Measurements from ENCODE around the gene LILRB1. TPM values are rescaled to one million over a fixed set of nuclear protein-coding genes. Genes with fewer than 3 reads are reported as not detected.
"Not testable (repeated sequence)": the region's sequence is repeated elsewhere in the genome, so short reads cannot be mapped to it uniquely, and the experiment has no call there.

Gene LILRB1
- polyA plus RNA-seq, 1 donor from 2014 or later: not detected

DNA sequence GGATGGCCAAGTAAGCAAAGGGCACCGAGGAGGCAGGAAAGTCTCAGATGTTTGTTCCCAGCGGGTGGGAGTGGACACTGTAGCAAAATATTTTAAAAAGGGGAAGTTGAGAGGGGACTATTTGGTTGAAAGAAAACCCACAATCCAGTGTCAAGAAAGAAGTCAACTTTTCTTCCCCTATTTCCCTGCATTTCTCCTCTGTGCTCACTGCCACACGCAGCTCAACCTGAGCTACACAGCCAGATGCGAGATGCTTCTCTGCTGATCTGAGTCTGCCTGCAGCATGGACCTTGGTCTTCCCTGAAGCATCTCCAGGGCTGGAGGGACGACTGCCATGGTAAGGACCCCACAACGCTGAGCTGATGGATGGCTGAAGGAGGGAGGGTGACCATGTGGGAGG lies 36.8 kb upstream of the LILRB1 start, which contains the start of gene LILRA1:
LILRA1 (plus strand) TSS at position 188 of the 400 bp plus-strand sequence. CDS start 613 bp downstream, outside the sequence.
- not testable (repeated sequence) for H3K36me3 ChIP-seq (ENCODE audit: insufficient read depth, low read length); H3K9ac ChIP-seq (ENCODE audit: low read length); H3K9me3 ChIP-seq (ENCODE audit: low read length); H3K4me3 ChIP-seq (ENCODE audit: low read length); H3F3A ChIP-seq (ENCODE audit: insufficient read depth, low read length, poor library complexity, severe bottlenecking); H2AFZ ChIP-seq (ENCODE audit: low read depth, low read length); H4K20me1 ChIP-seq (ENCODE audit: insufficient read depth); H3K27ac ChIP-seq (ENCODE audit: low read length); H3K9me2 ChIP-seq (ENCODE audit: insufficient read depth, low read length); H3K79me2 ChIP-seq (replicated peaks; ENCODE audit: insufficient read depth, low read length); H3K27me3 ChIP-seq (ENCODE audit: insufficient read depth, low read depth, low read length); H3K4me2 ChIP-seq (ENCODE audit: low read length)

DNA sequence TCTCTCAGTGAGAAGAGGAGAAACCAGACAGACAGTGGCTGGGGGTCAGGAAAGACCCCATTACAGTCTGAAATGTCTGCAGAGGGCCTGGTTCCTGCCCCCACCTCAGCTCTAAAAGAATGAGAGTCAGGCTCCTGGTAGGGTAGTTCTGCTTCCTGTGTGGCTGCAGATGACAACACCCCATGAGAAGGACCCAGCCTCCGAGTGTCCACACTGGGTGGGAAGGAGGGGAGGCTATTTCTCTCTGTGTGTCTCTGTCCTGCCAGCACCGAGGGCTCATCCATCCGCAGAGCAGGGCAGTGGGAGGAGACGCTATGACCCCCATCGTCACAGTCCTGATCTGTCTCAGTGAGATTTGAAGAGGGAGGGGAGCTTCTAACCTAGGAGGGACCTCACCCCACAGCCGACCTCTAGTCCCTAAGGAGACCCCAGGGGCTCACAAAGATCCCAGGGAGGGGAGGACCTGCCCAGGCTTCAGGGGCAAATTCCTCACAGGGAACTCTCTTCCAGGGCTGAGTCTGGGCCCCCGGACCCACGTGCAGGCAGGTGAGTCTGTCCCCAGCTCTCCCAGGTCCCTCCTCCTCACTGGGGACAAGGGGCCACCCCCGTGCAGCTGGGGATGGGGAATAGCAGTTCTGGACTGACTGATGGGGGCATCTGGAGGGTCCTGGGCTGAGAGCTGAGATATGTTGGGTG lies 36.2 kb upstream of the LILRB1 start:
- not testable (repeated sequence) for H3K79me2 ChIP-seq (replicated peaks; ENCODE audit: insufficient read depth, low read length); H3F3A ChIP-seq (ENCODE audit: insufficient read depth, low read length, poor library complexity, severe bottlenecking); H4K20me1 ChIP-seq (ENCODE audit: insufficient read depth); H3K36me3 ChIP-seq (ENCODE audit: insufficient read depth, low read length); H3K27ac ChIP-seq (ENCODE audit: low read length); H3K9me3 ChIP-seq (ENCODE audit: low read length); H3K4me2 ChIP-seq (ENCODE audit: low read length); H3K9ac ChIP-seq (ENCODE audit: low read length); H3K9me2 ChIP-seq (ENCODE audit: insufficient read depth, low read length); H3K4me3 ChIP-seq (ENCODE audit: low read length); H3K27me3 ChIP-seq (ENCODE audit: insufficient read depth, low read depth, low read length); H2AFZ ChIP-seq (ENCODE audit: low read depth, low read length)

DNA sequence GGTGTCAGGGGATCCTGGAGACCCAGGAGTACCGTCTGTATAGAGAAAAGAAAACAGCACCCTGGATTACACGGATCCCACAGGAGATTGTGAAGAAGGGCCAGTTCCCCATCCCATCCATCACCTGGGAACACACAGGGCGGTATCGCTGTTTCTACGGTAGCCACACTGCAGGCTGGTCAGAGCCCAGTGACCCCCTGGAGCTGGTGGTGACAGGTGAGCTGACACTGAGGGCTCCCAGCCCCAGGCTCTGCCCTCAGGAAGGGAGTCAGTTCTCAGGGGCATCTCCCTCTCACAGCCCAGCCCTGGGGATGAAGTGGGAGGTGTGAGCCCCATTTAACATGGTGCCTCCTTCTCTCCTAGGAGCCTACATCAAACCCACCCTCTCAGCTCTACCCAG lies 35.5 kb upstream of the LILRB1 start:
- Histone ChIP-seq H3K27me3 (ENCODE audit: insufficient read depth, low read depth, low read length) (no peaks in the 10 kb centered on the region), H3K4me3 (ENCODE audit: low read length) (no peak overlapping the region), H2AFZ (ENCODE audit: low read depth, low read length) (no peak overlapping the region), H4K20me1 (ENCODE audit: insufficient read depth) (no peaks in the 10 kb centered on the region), H3K36me3 (ENCODE audit: insufficient read depth, low read length) (no peaks in the 10 kb centered on the region), H3K27ac (ENCODE audit: low read length) (no peak overlapping the region), H3K79me2 (replicated peaks; ENCODE audit: insufficient read depth, low read length) (no peaks in the 10 kb centered on the region), H3F3A (ENCODE audit: insufficient read depth, low read length, poor library complexity, severe bottlenecking) (no peaks in the 10 kb centered on the region), H3K9ac (ENCODE audit: low read length) (no peak overlapping the region), H3K9me3 (ENCODE audit: low read length) (no peaks in the 10 kb centered on the region), H3K9me2 (ENCODE audit: insufficient read depth, low read length) (no peaks in the 10 kb centered on the region), H3K4me2 (ENCODE audit: low read length) (no peak overlapping the region)
- TF ChIP-seq SMC3 (conservative IDR thresholded peaks at IDR 0.05; ENCODE audit: poor library complexity) (no peak), TAF1 (IDR thresholded peaks at IDR 0.05; ENCODE audit: low read depth) (no peak), POLR2AphosphoS5 (IDR thresholded peaks at IDR 0.05) (no peak), RAD21 (conservative IDR thresholded peaks at IDR 0.05) (no peak), MXI1 (conservative IDR thresholded peaks at IDR 0.05; ENCODE audit: poor library complexity, severe bottlenecking) (no peak), EP300 (conservative IDR thresholded peaks at IDR 0.05; ENCODE audit: poor library complexity, severe bottlenecking) (no peak), EZH2 (IDR thresholded peaks at IDR 0.05; ENCODE audit: borderline replicate concordance, insufficient read depth, low read length, poor library complexity, severe bottlenecking) (no peak)
- TF ChIP-seq, protein P1, sequence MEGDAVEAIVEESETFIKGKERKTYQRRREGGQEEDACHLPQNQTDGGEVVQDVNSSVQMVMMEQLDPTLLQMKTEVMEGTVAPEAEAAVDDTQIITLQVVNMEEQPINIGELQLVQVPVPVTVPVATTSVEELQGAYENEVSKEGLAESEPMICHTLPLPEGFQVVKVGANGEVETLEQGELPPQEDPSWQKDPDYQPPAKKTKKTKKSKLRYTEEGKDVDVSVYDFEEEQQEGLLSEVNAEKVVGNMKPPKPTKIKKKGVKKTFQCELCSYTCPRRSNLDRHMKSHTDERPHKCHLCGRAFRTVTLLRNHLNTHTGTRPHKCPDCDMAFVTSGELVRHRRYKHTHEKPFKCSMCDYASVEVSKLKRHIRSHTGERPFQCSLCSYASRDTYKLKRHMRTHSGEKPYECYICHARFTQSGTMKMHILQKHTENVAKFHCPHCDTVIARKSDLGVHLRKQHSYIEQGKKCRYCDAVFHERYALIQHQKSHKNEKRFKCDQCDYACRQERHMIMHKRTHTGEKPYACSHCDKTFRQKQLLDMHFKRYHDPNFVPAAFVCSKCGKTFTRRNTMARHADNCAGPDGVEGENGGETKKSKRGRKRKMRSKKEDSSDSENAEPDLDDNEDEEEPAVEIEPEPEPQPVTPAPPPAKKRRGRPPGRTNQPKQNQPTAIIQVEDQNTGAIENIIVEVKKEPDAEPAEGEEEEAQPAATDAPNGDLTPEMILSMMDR (IDR thresholded peaks at IDR 0.05; ENCODE audit: poor library complexity, severe bottlenecking): no peak
- TF ChIP-seq, protein P2, sequence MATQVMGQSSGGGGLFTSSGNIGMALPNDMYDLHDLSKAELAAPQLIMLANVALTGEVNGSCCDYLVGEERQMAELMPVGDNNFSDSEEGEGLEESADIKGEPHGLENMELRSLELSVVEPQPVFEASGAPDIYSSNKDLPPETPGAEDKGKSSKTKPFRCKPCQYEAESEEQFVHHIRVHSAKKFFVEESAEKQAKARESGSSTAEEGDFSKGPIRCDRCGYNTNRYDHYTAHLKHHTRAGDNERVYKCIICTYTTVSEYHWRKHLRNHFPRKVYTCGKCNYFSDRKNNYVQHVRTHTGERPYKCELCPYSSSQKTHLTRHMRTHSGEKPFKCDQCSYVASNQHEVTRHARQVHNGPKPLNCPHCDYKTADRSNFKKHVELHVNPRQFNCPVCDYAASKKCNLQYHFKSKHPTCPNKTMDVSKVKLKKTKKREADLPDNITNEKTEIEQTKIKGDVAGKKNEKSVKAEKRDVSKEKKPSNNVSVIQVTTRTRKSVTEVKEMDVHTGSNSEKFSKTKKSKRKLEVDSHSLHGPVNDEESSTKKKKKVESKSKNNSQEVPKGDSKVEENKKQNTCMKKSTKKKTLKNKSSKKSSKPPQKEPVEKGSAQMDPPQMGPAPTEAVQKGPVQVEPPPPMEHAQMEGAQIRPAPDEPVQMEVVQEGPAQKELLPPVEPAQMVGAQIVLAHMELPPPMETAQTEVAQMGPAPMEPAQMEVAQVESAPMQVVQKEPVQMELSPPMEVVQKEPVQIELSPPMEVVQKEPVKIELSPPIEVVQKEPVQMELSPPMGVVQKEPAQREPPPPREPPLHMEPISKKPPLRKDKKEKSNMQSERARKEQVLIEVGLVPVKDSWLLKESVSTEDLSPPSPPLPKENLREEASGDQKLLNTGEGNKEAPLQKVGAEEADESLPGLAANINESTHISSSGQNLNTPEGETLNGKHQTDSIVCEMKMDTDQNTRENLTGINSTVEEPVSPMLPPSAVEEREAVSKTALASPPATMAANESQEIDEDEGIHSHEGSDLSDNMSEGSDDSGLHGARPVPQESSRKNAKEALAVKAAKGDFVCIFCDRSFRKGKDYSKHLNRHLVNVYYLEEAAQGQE (IDR thresholded peaks at IDR 0.05; ENCODE audit: borderline replicate concordance): no peak

DNA sequence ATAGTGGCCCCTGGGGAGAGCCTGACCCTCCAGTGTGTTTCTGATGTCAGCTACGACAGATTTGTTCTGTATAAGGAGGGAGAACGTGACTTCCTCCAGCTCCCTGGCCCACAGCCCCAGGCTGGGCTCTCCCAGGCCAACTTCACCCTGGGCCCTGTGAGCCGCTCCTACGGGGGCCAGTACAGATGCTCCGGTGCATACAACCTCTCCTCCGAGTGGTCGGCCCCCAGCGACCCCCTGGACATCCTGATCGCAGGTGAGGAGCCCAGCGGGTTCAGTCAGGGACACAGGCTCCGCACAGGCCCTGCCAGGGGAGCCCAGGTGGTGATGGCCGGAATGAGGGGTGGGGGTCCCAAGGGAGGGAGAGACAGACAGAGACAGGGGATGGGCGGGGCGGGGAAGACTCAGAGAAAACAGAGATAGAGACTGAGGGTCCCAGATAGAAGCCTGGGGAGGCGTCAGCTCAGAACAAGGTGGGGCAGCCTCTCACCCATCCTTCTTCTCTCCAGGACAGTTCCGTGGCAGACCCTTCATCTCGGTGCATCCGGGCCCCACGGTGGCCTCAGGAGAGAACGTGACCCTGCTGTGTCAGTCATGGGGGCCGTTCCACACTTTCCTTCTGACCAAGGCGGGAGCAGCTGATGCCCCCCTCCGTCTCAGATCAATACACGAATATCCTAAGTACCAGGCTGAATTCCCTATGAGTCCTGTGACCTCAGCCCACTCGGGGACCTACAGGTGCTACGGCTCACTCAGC lies 34.4 kb upstream of the LILRB1 start:
- H3K9me2 ChIP-seq (ENCODE audit: insufficient read depth, low read length); H3K27me3 ChIP-seq (ENCODE audit: insufficient read depth, low read depth, low read length); H3K36me3 ChIP-seq (ENCODE audit: insufficient read depth, low read length); H2AFZ ChIP-seq (ENCODE audit: low read depth, low read length); H4K20me1 ChIP-seq (ENCODE audit: insufficient read depth); H3K79me2 ChIP-seq (replicated peaks; ENCODE audit: insufficient read depth, low read length); H3K4me2 ChIP-seq (ENCODE audit: low read length); H3F3A ChIP-seq (ENCODE audit: insufficient read depth, low read length, poor library complexity, severe bottlenecking); H3K9ac ChIP-seq (ENCODE audit: low read length); H3K4me3 ChIP-seq (ENCODE audit: low read length); H3K27ac ChIP-seq (ENCODE audit: low read length); H3K9me3 ChIP-seq (ENCODE audit: low read length): not testable (repeated sequence)

Measured in neural cell (in vitro differentiated cells).